Stimulated activated CD4-positive, alpha-beta T cell treated with anti-CD3 and anti-CD28 coated beads, Interleukin-12 subunit alpha, Interleukin-12 subunit beta, amount 100 ng/mL, for 4 hours (primary cell): Measurements from ENCODE around the gene TBC1D14.

ENCODE experiments used
- DNase-seq: peaks from one replicate; pipeline ENCODE4 v3.0.0-alpha.2; 2020

Gene TBC1D14

GRCh38 chr4:7002336-7002735 is 92.7 kb downstream of the TBC1D14 start:
- DNase-seq = no peak

- DNase-seq = no peak
Measured at GRCh38 chr4:7003176-7003878, 93.7 kb downstream of the TBC1D14 start.

- no peak for DNase-seq
Measured at GRCh38 chr4:7003879-7004240, 94.2 kb downstream of the TBC1D14 start.

GRCh38 chr4:7004331-7004730 is 94.7 kb downstream of the TBC1D14 start:
- no peak for DNase-seq

- no peak for DNase-seq
Measured at GRCh38 chr4:7005571-7005970, 95.9 kb downstream of the TBC1D14 start.

GRCh38 chr4:7006411-7006810 is 96.8 kb downstream of the TBC1D14 start:
- DNase-seq = no peak

- no peak for DNase-seq
Measured at GRCh38 chr4:7007142-7007907, 97.7 kb downstream of the TBC1D14 start.

GRCh38 chr4:7007944-7008343 is 98.3 kb downstream of the TBC1D14 start:
- DNase-seq = no peak

- no peak for DNase-seq
Measured at GRCh38 chr4:7009564-7009963, 99.9 kb downstream of the TBC1D14 start.

GRCh38 chr4:7013175-7013574 is 103.5 kb downstream of the TBC1D14 start:
- DNase-seq = no peak

- DNase-seq = no peak
Measured at GRCh38 chr4:7014815-7015214, 105.2 kb downstream of the TBC1D14 start.

- no peak for DNase-seq
Measured at GRCh38 chr4:7015383-7016035, 105.9 kb downstream of the TBC1D14 start.

GRCh38 chr4:7016086-7016485 is 106.5 kb downstream of the TBC1D14 start:
- DNase-seq = no peak

GRCh38 chr4:7016512-7016911 is 106.9 kb downstream of the TBC1D14 start:
- no peak for DNase-seq

- DNase-seq = no peak
Measured at GRCh38 chr4:7017446-7018048, 107.9 kb downstream of the TBC1D14 start.

GRCh38 chr4:7018281-7018680 is 108.7 kb downstream of the TBC1D14 start:
- DNase-seq = no peak

- DNase-seq = no peak
Measured at GRCh38 chr4:7019367-7019766, 109.7 kb downstream of the TBC1D14 start.

- DNase-seq = no peak
Measured at GRCh38 chr4:7020290-7020689, 110.7 kb downstream of the TBC1D14 start.

- DNase-seq = no peak
Measured at GRCh38 chr4:7020856-7021255, 111.2 kb downstream of the TBC1D14 start.

GRCh38 chr4:7021355-7021754 is 111.7 kb downstream of the TBC1D14 start:
- DNase-seq = no peak

- no peak for DNase-seq
Measured at GRCh38 chr4:7021930-7022664, 112.5 kb downstream of the TBC1D14 start.

GRCh38 chr4:7023486-7023885 is 113.9 kb downstream of the TBC1D14 start:
- no peak for DNase-seq

GRCh38 chr4:7023901-7024300 is 114.3 kb downstream of the TBC1D14 start:
- no peak for DNase-seq
